GM23338 (cell line): ENCODE results near the gene LNP1.

ENCODE experiments used
- TF ChIP-seq, protein P1 (sequence below), 2 experiments: fragments of 200-600 bp in 1 of 2; sonication (generic) in 1 of 2; conservative IDR thresholded peaks; 2 replicates each; pipeline versions ENCODE4 v1.5.1 to v1.6.1; 2016 to 2017; ENCODE audit warnings: antibody characterized with exemption in 2 of 2, low read depth in 2 of 2, mild to moderate bottlenecking in 2 of 2, moderate library complexity in 1 of 2
- TF ChIP-seq, protein P2 (sequence below): IDR thresholded peaks from 2 replicates; pipeline ENCODE4 v1.6.1; 2016; ENCODE audit warnings: antibody characterized with exemption

DNA sequence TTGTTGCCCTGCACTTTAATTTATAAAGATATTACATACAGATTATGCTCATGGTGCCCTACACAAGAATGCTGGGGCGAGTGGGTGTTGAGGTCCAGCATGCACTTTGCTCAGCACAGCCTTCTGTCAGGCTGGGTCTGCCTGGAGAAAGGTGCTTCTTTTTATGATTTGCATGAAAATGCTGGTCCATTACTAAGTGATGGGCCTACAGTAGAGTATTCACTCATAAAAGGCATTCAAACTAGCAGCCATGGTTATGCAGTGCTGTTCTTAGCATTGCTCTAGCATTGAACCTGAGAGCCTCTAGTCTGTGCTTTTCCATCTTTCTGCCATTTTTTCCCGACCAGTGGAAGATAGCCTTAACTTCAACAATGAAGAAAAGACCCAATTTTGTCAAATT lies 12.3 kb downstream of the LNP1 start:
- TF ChIP-seq, protein P1, sequence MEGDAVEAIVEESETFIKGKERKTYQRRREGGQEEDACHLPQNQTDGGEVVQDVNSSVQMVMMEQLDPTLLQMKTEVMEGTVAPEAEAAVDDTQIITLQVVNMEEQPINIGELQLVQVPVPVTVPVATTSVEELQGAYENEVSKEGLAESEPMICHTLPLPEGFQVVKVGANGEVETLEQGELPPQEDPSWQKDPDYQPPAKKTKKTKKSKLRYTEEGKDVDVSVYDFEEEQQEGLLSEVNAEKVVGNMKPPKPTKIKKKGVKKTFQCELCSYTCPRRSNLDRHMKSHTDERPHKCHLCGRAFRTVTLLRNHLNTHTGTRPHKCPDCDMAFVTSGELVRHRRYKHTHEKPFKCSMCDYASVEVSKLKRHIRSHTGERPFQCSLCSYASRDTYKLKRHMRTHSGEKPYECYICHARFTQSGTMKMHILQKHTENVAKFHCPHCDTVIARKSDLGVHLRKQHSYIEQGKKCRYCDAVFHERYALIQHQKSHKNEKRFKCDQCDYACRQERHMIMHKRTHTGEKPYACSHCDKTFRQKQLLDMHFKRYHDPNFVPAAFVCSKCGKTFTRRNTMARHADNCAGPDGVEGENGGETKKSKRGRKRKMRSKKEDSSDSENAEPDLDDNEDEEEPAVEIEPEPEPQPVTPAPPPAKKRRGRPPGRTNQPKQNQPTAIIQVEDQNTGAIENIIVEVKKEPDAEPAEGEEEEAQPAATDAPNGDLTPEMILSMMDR (conservative IDR thresholded peaks at IDR 0.05; ENCODE audit: low read depth in 2 of 2) = no peak
- TF ChIP-seq, protein P2, sequence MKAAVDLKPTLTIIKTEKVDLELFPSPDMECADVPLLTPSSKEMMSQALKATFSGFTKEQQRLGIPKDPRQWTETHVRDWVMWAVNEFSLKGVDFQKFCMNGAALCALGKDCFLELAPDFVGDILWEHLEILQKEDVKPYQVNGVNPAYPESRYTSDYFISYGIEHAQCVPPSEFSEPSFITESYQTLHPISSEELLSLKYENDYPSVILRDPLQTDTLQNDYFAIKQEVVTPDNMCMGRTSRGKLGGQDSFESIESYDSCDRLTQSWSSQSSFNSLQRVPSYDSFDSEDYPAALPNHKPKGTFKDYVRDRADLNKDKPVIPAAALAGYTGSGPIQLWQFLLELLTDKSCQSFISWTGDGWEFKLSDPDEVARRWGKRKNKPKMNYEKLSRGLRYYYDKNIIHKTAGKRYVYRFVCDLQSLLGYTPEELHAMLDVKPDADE = no peak
